ENCODE measurements around the gene SSBP2.

GRCh38 chr5:81549123-81549522 lies 201.8 kb downstream of the SSBP2 start:
- TF ChIP-seq, protein P1, sequence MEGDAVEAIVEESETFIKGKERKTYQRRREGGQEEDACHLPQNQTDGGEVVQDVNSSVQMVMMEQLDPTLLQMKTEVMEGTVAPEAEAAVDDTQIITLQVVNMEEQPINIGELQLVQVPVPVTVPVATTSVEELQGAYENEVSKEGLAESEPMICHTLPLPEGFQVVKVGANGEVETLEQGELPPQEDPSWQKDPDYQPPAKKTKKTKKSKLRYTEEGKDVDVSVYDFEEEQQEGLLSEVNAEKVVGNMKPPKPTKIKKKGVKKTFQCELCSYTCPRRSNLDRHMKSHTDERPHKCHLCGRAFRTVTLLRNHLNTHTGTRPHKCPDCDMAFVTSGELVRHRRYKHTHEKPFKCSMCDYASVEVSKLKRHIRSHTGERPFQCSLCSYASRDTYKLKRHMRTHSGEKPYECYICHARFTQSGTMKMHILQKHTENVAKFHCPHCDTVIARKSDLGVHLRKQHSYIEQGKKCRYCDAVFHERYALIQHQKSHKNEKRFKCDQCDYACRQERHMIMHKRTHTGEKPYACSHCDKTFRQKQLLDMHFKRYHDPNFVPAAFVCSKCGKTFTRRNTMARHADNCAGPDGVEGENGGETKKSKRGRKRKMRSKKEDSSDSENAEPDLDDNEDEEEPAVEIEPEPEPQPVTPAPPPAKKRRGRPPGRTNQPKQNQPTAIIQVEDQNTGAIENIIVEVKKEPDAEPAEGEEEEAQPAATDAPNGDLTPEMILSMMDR (conservative IDR thresholded peaks at IDR 0.05 in 1 of 2, IDR thresholded peaks at IDR 0.05 in 1 of 2; ENCODE audit: low read depth in 1 of 2, low read length in 2 of 2) = no peak
- no peak for TF ChIP-seq EZH2 (IDR thresholded peaks at IDR 0.05; ENCODE audit: low read length, missing control alignments)
